ENCODE measurements around the gene CSNK1G3. TPM values are rescaled to one million over a fixed set of nuclear protein-coding genes. Genes with fewer than 3 reads are reported as not detected.

The CSNK1G3 gene
- polyA plus RNA-seq, 2 of the 4 experiments (the other 2 are of a cell fraction): 24.0 to 50.9 TPM

GRCh38 chr5:123578390-123578789, 66.4 kb downstream of the CSNK1G3 start:
- H3K9me3 ChIP-seq: no peaks in the 10 kb centered on the region
- POLR2A ChIA-PET: no interaction called here
- TF ChIP-seq USF2 (IDR thresholded peaks at IDR 0.05) (no peak), REST (IDR thresholded peaks at IDR 0.05) (no peak), ZSCAN20 (CRISPR knock-in tag; IDR thresholded peaks at IDR 0.05) (no peak), RNF2 (IDR thresholded peaks at IDR 0.05; ENCODE audit: borderline replicate concordance, low read depth) (no peak)
- FAIRE-seq: no peak
- H3K27ac ChIP-seq: no peak overlapping the region
- no peak for ATAC-seq
- no peaks in the 10 kb centered on the region for H3K4me1 ChIP-seq
- no peak overlapping the region for H3K4me2 ChIP-seq
- no peak overlapping the region for H3K4me3 ChIP-seq
- no peak for DNase-seq (ENCODE audit: low read depth in 1 of 2, low spot score in 1 of 2)
- CTCF ChIA-PET: no interaction called here

GRCh38 chr5:123579410-123579809, 67.4 kb downstream of the CSNK1G3 start:
- WGBS (ENCODE audit: missing lambda C conversion rate): 80% methylated on average over 3 of the region's 3 CpGs
- TF ChIP-seq ESRRA (IDR thresholded peaks at IDR 0.05; ENCODE audit: borderline replicate concordance, low read length): no peak
- TF ChIP-seq HDAC2 (IDR thresholded peaks at IDR 0.05): no peak
- TF ChIP-seq HOXA7 (CRISPR knock-in tag; IDR thresholded peaks at IDR 0.05): no peak
- TF ChIP-seq ZC3H11A (IDR thresholded peaks at IDR 0.05): no peak
- TF ChIP-seq CHD2 (IDR thresholded peaks at IDR 0.05; ENCODE audit: low read length, partially characterized antibody): no peak
- TF ChIP-seq USF2 (IDR thresholded peaks at IDR 0.05): no peak
- no peak for TF ChIP-seq TFCP2L1 (CRISPR knock-in tag; IDR thresholded peaks at IDR 0.05)
- TF ChIP-seq NPAS2 (CRISPR knock-in tag; IDR thresholded peaks at IDR 0.05; ENCODE audit: borderline replicate concordance): no peak
- no peak for TF ChIP-seq BCL3 (IDR thresholded peaks at IDR 0.05)
- TF ChIP-seq FOSB (CRISPR knock-in tag; IDR thresholded peaks at IDR 0.05): no peak
- no peak for TF ChIP-seq CHD4 (IDR thresholded peaks at IDR 0.05; ENCODE audit: borderline replicate concordance)
- TF ChIP-seq EHMT2 (IDR thresholded peaks at IDR 0.05; ENCODE audit: low read depth): no peak
- TF ChIP-seq FOSL2 (IDR thresholded peaks at IDR 0.05): no peak
- TF ChIP-seq FOSL2 (CRISPR knock-in tag; IDR thresholded peaks at IDR 0.05): no peak
- TF ChIP-seq MAX (IDR thresholded peaks at IDR 0.05): no peak
- TF ChIP-seq JUN (IDR thresholded peaks at IDR 0.05): no peak
- no peak for ATAC-seq
- no peak for DNase-seq (ENCODE audit: low read depth in 1 of 2, low spot score in 1 of 2)
- CTCF ChIA-PET: no interaction called here
- no peak overlapping the region for H3K4me3 ChIP-seq
- H3K4me2 ChIP-seq: no peak overlapping the region
- H3K9me3 ChIP-seq: no peaks in the 10 kb centered on the region
- POLR2A ChIA-PET: no interaction called here
- H3K4me1 ChIP-seq: no peaks in the 10 kb centered on the region
- no peak overlapping the region for H3K27ac ChIP-seq
- no peak for FAIRE-seq

Data from A549 (cell line).